Parathyroid adenoma (tissue), 2 donors: ENCODE measurements around the gene ZNF618.

Source experiments
- H2AFZ ChIP-seq: fragments of 300-600 bp; sonication (generic); one replicate; pipeline ENCODE4 v1.7.0; 2017; ENCODE audit warnings: antibody characterized with exemption, mild to moderate bottlenecking
- H3K27ac ChIP-seq: fragments of 300-600 bp; sonication (generic); one replicate; pipeline ENCODE4 v1.7.0; 2017
- H3K27me3 ChIP-seq: fragments of 300-600 bp; sonication (generic); one replicate; pipeline ENCODE4 v1.7.0; 2017; ENCODE audit warnings: low read length; ENCODE audit not compliant: control insufficient read depth, insufficient read depth
- H3K36me3 ChIP-seq: fragments of 300-600 bp; sonication (generic); one replicate; pipeline ENCODE4 v1.7.0; 2017; ENCODE audit warnings: low read length; ENCODE audit not compliant: control insufficient read depth, insufficient read depth
- H3K4me1 ChIP-seq: fragments of 300-600 bp; sonication (generic); one replicate; pipeline ENCODE4 v1.7.0; 2017; ENCODE audit warnings: control low read depth
- H3K4me2 ChIP-seq: fragments of 300-600 bp; sonication (generic); one replicate; pipeline ENCODE4 v1.7.0; 2017; ENCODE audit warnings: low read length
- H3K4me3 ChIP-seq: fragments of 300-600 bp; sonication (generic); one replicate; pipeline ENCODE4 v1.7.0; 2017; ENCODE audit warnings: low read depth, low read length
- H3K79me2 ChIP-seq: fragments of 300-600 bp; sonication (generic); one replicate; pipeline ENCODE4 v1.7.0; 2017; ENCODE audit warnings: control low read depth
- H3K9ac ChIP-seq: fragments of 300-600 bp; sonication (generic); one replicate; pipeline ENCODE4 v1.7.0; 2017; ENCODE audit warnings: mild to moderate bottlenecking
- H3K9me3 ChIP-seq: fragments of 300-600 bp; sonication (generic); one replicate; pipeline ENCODE4 v1.7.0; 2017; ENCODE audit warnings: low read length; ENCODE audit not compliant: control insufficient read depth
- TF ChIP-seq, protein P1 (sequence below): fragments of 300-600 bp; sonication (generic); IDR thresholded peaks from one replicate; pipeline ENCODE4 v1.7.0; 2017; ENCODE audit warnings: antibody characterized with exemption, mild to moderate bottlenecking
- donor health status: primary hyperparathyroidism.

ZNF618 gene

DNA sequence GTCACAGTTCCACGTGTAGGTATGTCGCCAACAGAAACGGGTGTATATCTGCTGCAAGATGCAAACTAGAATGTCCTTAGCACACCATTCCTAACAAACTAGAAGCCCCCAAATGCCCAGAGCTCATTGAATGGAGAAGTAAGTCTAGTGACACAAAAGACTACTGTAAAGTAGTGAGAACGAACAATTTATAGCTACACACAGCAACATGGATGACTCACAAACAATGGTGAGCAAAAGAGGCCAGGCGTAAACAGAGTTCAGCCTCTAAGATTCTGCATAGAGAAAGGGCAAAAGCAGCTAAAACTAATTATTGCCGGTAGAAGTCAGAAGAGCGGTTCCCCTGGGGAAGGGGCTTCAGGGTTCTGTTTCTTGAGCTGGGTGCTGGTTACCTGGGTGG, 127.2 kb downstream of the ZNF618 start:
- no peak overlapping the region for H3K4me3 ChIP-seq
- H3K27me3 ChIP-seq: no peaks in the 10 kb centered on the region
- H3K9ac ChIP-seq: no peak overlapping the region

DNA sequence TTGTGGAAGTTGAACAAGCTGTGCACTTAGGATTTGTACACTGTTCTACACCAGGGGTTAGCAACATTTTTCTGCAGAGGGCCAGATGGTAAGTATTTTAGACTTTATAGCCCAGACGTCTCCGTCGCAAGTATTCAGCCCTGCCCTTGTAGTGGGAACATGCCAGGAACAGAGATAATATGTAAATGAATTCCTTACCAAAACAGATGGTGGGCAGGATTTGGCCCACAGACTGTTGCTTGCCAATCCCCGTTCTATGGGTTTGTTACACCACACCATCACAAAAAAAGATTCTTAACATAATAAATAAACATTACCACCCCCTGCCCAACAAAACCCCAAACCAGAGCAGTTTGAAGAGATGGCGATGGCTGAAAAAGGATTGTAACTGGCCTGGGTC, 127.6 kb downstream of the ZNF618 start:
- Histone ChIP-seq H3K36me3 (no peaks in the 10 kb centered on the region), H2AFZ (no peak overlapping the region), H3K27me3 (no peaks in the 10 kb centered on the region), H3K79me2 (no peaks in the 10 kb centered on the region), H3K4me2 (no peak overlapping the region), H3K27ac (peak overlapping the region; percentile 42), H3K4me3 (no peak overlapping the region), H3K9me3 (no peaks in the 10 kb centered on the region), H3K9ac (no peak overlapping the region), H3K4me1 (no peaks in the 10 kb centered on the region)
- TF ChIP-seq, protein P1, sequence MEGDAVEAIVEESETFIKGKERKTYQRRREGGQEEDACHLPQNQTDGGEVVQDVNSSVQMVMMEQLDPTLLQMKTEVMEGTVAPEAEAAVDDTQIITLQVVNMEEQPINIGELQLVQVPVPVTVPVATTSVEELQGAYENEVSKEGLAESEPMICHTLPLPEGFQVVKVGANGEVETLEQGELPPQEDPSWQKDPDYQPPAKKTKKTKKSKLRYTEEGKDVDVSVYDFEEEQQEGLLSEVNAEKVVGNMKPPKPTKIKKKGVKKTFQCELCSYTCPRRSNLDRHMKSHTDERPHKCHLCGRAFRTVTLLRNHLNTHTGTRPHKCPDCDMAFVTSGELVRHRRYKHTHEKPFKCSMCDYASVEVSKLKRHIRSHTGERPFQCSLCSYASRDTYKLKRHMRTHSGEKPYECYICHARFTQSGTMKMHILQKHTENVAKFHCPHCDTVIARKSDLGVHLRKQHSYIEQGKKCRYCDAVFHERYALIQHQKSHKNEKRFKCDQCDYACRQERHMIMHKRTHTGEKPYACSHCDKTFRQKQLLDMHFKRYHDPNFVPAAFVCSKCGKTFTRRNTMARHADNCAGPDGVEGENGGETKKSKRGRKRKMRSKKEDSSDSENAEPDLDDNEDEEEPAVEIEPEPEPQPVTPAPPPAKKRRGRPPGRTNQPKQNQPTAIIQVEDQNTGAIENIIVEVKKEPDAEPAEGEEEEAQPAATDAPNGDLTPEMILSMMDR: no peak

More for the DNA sequence above, 127.2 kb downstream of the ZNF618 start:
- Histone ChIP-seq H3K9me3 (no peaks in the 10 kb centered on the region), H3K27ac (no peak overlapping the region), H3K36me3 (no peaks in the 10 kb centered on the region), H3K79me2 (no peaks in the 10 kb centered on the region), H2AFZ (no peak overlapping the region), H3K4me2 (no peak overlapping the region), H3K4me1 (no peaks in the 10 kb centered on the region)
- TF ChIP-seq, protein P1: no peak

DNA sequence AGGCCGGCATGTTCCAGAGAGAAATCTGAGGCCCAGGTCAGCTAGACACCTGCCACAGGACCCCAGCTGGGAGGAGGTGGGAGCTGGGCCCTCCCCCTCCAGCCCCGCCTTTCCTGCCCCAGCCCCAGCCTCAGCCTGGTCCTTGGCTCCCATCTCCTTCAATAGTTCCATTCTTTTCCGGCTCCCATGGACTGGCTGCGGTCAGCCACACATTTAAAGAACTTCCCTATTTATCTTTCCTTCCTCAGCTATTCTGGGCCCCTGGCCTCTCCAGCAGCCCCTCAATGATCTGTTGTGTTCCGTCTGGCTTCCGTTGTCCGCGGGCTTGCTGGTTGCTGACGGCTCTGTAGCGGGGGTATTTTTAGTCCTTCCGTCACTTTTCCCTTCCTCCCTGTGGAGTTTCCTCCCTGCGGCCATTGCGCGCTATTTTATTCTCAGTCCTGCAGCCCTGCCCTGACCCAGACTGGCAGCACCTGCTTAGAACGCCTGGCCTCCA, 128.2 kb downstream of the ZNF618 start:
- no peaks in the 10 kb centered on the region for H3K4me1 ChIP-seq
- H3K79me2 ChIP-seq: no peaks in the 10 kb centered on the region
- H3K4me3 ChIP-seq: no peak overlapping the region
- H3K4me2 ChIP-seq: no peak overlapping the region
- peak overlapping the region; percentile 42 for H3K27ac ChIP-seq
- TF ChIP-seq, protein P1: no peak
- H3K9me3 ChIP-seq: no peaks in the 10 kb centered on the region
- H2AFZ ChIP-seq: no peak overlapping the region
- no peak overlapping the region for H3K9ac ChIP-seq
- no peaks in the 10 kb centered on the region for H3K36me3 ChIP-seq
- no peaks in the 10 kb centered on the region for H3K27me3 ChIP-seq

DNA sequence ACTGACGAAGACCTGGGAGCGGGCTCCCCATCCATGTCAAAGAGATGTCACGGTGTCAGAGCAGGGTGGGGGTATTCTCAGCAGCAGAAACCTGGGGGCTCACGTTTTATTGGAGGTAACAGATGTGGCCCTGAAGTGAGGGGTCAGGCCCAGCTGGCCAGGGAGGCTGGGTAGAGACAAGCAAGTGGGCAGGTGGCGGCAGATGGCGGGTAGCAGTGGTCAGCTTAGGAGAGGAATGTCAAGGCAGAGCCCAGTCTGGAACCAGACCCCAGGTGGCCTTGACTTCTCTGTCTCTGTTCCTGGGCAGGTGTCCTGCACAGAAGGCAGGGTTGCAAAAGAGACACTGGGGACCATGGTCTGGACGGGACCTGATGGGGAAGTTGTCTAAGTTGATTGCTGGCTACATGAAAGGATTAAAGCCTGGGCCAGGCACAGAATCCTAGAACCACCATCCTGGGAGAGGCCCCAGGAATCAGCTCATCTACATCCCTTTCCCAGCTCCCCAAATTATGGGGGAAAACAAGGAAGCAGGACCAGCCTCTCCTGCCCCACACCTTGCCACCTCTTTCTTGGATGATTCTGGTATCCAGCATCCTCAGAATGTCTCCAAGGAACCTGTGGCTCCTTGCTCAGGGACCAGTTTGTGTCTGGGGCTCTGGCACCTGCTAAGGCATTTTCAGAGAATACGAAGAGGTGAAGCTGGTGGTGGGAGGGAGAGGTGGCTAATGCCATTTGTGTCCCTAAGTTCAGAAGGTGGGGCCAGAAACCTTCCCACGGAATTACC, 129.5 kb downstream of the ZNF618 start:
- Histone ChIP-seq H3K4me3 (no peak overlapping the region), H2AFZ (no peak overlapping the region), H3K4me2 (no peak overlapping the region), H3K27ac (no peak overlapping the region), H3K9ac (no peak overlapping the region), H3K79me2 (no peaks in the 10 kb centered on the region), H3K9me3 (no peaks in the 10 kb centered on the region), H3K27me3 (no peaks in the 10 kb centered on the region), H3K4me1 (no peaks in the 10 kb centered on the region), H3K36me3 (no peaks in the 10 kb centered on the region)
- TF ChIP-seq, protein P1: no peak

DNA sequence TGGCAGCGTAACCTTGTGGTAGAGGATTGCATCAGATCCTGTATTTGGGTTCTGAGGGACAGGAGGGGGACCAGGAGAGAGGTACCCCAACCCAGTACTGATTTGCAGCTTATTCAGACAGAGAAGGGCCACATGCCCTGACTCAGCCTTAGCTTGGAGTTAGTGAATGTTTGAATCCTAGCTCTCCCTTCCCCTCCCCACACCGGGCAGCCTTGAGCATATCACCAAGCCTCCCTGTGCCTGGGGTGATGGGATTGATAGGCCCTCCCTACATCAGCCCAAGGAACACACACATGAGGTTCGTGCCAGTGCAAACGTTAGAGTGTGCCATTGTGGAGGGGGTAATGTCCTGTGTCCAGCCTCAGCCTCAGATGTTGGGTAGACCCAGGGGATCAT, 130.0 kb downstream of the ZNF618 start:
- Histone ChIP-seq H3K27ac (no peak overlapping the region), H3K79me2 (no peaks in the 10 kb centered on the region), H3K4me1 (no peaks in the 10 kb centered on the region), H3K27me3 (no peaks in the 10 kb centered on the region), H3K4me3 (no peak overlapping the region), H2AFZ (no peak overlapping the region), H3K4me2 (no peak overlapping the region), H3K9me3 (no peaks in the 10 kb centered on the region), H3K9ac (no peak overlapping the region), H3K36me3 (no peaks in the 10 kb centered on the region)
- TF ChIP-seq, protein P1: no peak
